Activated gamma-delta T cell treated with anti-CD3 and anti-CD28 coated beads, Interleukin-2, amount 50 U/mL, for 16 hours (primary cell): Measurements from ENCODE around the gene PDE9A.

Experiments used
- DNase-seq: peaks from one replicate; pipeline ENCODE4 v3.0.0-alpha.2; 2020; ENCODE audit warnings: low read depth

Gene PDE9A

DNA sequence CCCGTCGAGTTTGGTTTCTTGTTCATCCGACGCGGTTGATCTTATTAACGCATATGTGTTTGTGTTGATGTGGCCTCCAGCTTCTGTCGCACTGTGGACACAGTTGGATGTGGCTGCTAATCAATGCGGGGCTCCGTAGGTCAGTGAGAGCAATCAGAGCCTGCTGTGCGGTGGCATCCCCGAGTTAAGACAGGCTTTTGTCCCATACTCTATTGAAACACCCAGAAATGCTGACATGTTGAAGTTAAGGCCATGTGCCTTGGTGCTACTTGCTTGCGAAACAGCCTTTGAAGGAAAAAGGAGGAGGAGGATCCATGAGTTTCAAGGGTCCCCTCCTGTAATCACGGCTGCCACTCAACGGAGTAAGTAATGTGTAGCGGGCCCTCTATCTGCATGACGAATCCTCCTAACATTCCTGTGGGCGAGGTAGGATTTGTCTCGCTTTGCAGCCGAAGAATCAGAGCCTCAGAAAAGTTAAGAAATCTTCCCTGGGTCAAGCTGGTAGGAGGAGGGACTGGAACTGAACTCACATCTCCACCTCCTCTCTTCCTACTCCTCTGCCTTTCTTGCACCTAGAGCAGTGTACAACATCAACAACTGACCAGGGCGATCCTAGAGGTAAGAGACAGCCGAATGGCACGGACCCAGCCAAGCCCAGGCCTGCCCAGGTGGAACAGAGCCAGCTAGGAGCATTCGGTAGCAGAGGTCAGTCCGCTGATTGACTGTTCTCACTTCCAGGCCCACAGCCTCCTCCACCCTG lies 19.5 kb downstream of the PDE9A start:
- no peak for DNase-seq

- DNase-seq: no peak
These were observed 20.4 kb downstream of the PDE9A start for GRCh38 chr21:42673633-42674328.

- no peak for DNase-seq
These were observed 21.0 kb downstream of the PDE9A start for GRCh38 chr21:42674351-42674940.

GRCh38 chr21:42675403-42675802 lies 22.0 kb downstream of the PDE9A start:
- DNase-seq: no peak

DNA sequence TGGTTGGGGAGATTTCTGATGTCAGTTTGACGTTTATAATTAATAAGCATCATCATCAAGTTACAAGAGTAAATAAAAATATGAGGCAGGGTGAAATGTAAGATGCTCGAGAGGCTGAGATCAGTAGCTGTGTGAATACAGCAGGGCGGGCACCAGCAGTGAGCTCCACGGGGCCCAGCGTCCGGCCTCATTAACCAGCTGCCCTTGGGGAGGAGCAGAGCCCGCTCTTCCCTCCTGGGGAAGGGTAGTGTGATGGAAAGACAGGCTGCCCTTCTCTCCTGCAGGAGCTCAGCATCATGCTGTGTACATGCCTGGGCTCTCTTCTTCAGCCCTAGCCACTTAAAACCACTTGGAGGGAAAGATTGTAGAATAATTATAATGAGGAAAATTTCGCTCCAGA lies 23.4 kb downstream of the PDE9A start:
- no peak for DNase-seq

DNA sequence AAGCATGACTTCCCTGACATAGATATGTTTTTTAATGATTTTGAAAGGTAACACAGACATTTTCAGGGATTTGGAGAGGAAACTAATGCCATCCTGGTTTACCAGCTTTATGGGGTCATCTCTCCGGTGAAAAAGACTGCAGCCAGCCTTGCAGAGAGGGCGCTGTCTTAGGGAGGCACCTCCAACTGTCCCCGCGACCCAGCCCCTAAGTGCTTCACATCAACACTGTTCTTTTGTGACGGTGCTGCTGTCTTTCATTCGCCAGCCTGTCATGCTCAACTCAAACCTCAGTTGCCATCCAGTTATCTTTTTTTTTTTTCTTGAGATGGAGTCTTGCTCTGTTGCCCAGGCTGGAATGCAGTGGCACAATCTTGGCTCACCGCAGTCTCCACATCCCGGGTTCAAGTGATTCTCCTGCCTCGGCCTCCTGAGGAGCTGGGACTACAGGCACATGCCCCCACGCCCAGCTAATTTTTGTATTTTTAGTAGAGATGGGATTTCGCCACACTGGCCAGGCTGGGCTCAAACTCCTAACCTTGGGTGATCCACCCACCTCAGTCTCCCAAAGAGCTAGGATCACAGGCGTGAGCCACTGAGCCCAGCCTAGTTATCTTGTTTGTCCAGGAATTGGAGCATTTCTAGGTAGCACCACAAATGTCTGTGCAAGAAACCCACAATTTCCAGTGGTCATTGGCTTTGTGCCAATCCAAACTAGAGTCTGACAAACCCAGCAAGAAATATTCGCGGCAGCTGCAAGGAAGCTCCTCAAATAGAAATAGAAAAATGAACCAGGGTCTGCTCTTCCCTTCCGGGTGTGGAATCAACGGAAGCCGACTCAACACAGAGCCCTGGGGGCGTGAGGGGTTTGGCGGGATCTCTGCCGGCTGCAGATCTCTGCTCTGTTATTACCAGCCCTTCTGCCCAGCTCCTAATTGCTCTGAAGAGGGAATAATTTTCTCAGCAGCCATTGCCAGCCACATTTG lies 24.2 kb downstream of the PDE9A start:
- no peak for DNase-seq

- DNase-seq: no peak
These were observed 25.3 kb downstream of the PDE9A start for GRCh38 chr21:42678618-42679295.

- no peak for DNase-seq
These were observed 26.1 kb downstream of the PDE9A start for GRCh38 chr21:42679319-42680057.

GRCh38 chr21:42680058-42680330 lies 26.6 kb downstream of the PDE9A start:
- no peak for DNase-seq

GRCh38 chr21:42680429-42680828 lies 27.0 kb downstream of the PDE9A start:
- no peak for DNase-seq

GRCh38 chr21:42681296-42682206 lies 28.1 kb downstream of the PDE9A start:
- DNase-seq: no peak

GRCh38 chr21:42682661-42683210 lies 29.3 kb downstream of the PDE9A start:
- DNase-seq: no peak

GRCh38 chr21:42683371-42684108 lies 30.1 kb downstream of the PDE9A start:
- DNase-seq: no peak

DNA sequence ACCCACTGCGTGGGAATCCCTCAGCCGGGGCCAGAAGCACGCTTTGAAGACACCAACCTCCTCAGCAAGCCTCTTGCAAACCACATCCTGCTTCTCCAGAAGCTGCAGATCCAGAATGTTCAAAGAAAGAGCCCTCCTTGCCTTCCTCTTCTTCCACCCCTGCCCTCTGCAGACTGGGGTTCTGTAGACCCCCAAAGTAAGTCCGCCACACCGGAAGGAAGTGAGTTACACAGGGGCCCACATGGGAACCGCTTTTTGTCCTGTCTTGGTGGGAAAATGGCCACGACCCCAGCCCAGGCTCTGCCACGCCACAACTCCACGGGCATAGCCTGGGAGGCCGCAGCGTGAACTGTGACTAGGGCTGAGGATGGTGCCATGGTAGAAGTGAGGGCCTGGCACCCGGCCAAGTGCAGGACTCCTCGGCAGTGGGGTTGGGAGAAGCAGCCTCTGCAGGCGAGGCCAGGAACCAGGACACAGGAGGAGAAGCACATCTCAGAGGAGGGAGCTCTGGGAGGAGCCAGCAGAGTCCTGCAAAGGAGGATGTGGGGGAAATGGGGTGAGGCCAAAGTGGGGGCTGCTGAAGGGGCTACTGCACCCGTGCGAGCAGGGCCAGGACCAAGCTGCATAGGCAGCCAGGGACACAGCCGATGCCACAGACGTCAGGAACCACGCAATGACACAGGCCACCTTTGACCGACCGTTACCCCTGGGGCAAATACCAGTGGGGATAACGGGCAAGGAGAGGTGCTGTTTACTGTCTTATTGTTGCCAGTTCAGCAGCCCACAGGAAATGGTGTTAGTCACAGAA lies 30.9 kb downstream of the PDE9A start:
- no peak for DNase-seq

DNA sequence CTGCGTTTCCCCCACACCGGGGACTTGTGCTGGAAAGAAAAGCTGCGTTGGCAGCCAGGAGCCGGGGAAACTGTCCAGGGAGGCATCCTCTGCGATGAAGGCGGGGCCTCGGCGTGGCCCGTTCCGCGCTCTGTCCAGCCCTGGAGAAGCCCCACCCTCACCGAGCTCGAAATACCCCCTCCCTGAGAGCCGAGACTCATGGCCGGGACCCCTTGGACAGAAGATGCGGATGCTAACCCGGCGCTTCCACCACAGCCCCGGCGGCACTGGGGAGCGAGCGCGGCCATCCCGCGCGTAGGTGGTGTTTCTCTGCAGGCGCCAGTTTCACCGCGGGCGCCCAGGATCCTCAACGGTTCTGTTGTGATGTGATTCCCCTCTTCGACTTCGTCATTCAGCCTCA lies 31.6 kb downstream of the PDE9A start:
- DNase-seq: no peak

- DNase-seq: no peak
These were observed 32.6 kb downstream of the PDE9A start for GRCh38 chr21:42685954-42686500.

DNA sequence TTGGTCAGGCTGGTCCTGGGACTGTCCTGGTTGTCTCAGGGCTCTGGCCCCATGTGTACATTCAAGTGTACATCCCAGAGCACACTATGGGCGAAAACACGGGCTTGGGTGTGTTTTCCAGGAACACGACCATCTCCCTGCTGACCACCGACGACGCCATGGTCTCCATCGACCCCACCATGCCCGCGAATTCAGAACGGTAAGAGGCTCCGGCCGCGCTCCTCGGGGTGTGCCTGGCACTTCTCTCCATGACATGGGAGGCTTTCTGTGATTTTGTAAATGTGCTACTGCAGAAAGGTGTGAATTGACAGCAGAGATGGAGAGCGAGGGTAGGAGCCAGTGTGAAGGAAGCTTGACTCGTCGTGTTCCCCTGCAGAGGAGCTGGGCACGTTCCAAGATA lies 34.4 kb downstream of the PDE9A start:
- DNase-seq: no peak
